Muscle of leg (tissue), 11 donors: ENCODE data around the gene NBEAL2. TPM values are rescaled to one million over a fixed set of nuclear protein-coding genes. Genes with fewer than 3 reads are reported as not detected.

Experiments
- DNase-seq: peaks from one replicate; pipeline ENCODE4 v3.0.0; 2013
- H3K27ac ChIP-seq: one replicate; pipeline ENCODE4 v1.5.1; 2013; ENCODE audit warnings: mild to moderate bottlenecking, low read length, control low read depth
- H3K27me3 ChIP-seq: one replicate; pipeline ENCODE4 v1.6.1; 2013; ENCODE audit warnings: low read length; ENCODE audit not compliant: control insufficient read depth, insufficient read depth
- H3K36me3 ChIP-seq: one replicate; pipeline ENCODE4 v1.6.1; 2013; ENCODE audit warnings: low read length; ENCODE audit not compliant: control insufficient read depth, insufficient read depth
- H3K4me1 ChIP-seq: one replicate; pipeline ENCODE4 v1.6.1; 2013; ENCODE audit warnings: low read length; ENCODE audit not compliant: control insufficient read depth, insufficient read depth
- H3K4me3 ChIP-seq: one replicate; pipeline ENCODE4 v1.5.1; 2013; ENCODE audit warnings: low read length, control low read depth
- H3K9me3 ChIP-seq: replicated peaks from 2 replicates; pipeline ENCODE4 v1.6.1; 2013; ENCODE audit warnings: low read depth, low read length; ENCODE audit not compliant: control insufficient read depth
- WGBS: methylation state at CpG from one replicate; pipeline ENCODE4 v1.1.5; 2013; ENCODE audit warnings: missing lambda C conversion rate; ENCODE audit not compliant: insufficient coverage; 5-methylcytosine and 5-hydroxymethylcytosine counted together
- polyA plus RNA-seq, 8 donors: library from polyadenylated mRNA; unstranded; fragments of 120-200 nt; gene quantifications; one replicate each; pipeline versions ENCODE4 v1.2.1 to v1.2.3, GENCODE V29; 2013; ENCODE audit warnings: inconsistent platforms in 1 of 8, low replicate concordance in 1 of 8; ENCODE audit not compliant: insufficient read length in 8 of 8, insufficient read depth in 1 of 8
- total RNA-seq: library from RNA; stranded (reverse); fragments of 120-200 nt; gene quantifications from one replicate; pipeline ENCODE4 v1.2.4, GENCODE V29; 2013

The NBEAL2 gene
- total and polyA plus RNA-seq, 9 donors: 8.1 to 20.0 (median 12.8) TPM

- WGBS: 83% methylated on average over 4 of the region's 9 CpGs
- H3K9me3 ChIP-seq: no peaks in the 10 kb centered on the region
- H3K4me3 ChIP-seq: no peak overlapping the region
- no peak for DNase-seq
- no peaks in the 10 kb centered on the region for H3K27me3 ChIP-seq
- peaks cover 31% of the 10 kb centered on the region for H3K4me1 ChIP-seq
- H3K36me3 ChIP-seq: peaks cover 14% of the 10 kb centered on the region
- H3K27ac ChIP-seq: no peak overlapping the region
Measured at GRCh38 chr3:46974421-46975171, 4.9 kb upstream of the NBEAL2 start.

- Histone ChIP-seq H3K4me1 (peaks cover 35% of the 10 kb centered on the region), H3K27ac (peak within 1 kb of the TSS; percentile 98), H3K4me3 (peak within 1 kb of the TSS; percentile 69), H3K36me3 (peaks cover 6% of the 10 kb centered on the region), H3K27me3 (no peaks in the 10 kb centered on the region), H3K9me3 (no peaks in the 10 kb centered on the region)
- WGBS: under 1% methylated on average over 50 of the region's 64 CpGs
- DNase-seq: peak; percentile 100
Measured at GRCh38 chr3:46976326-46977190, 2.9 kb upstream of the NBEAL2 start, which contains the start of gene CCDC12. Gene CCDC12, minus strand, starts transcription at chr3:46976745. Its CDS starts 13 bp downstream, at chr3:46976732.

- DNase-seq: no peak
- peaks cover 35% of the 10 kb centered on the region for H3K4me1 ChIP-seq
- no peaks in the 10 kb centered on the region for H3K9me3 ChIP-seq
- H3K36me3 ChIP-seq: peaks cover 6% of the 10 kb centered on the region
- H3K4me3 ChIP-seq: no peak overlapping the region
- H3K27ac ChIP-seq: no peak overlapping the region
- WGBS: 100% methylated on average over 1 of the region's 5 CpGs
- no peaks in the 10 kb centered on the region for H3K27me3 ChIP-seq
Measured at GRCh38 chr3:46977811-46978195, 1.7 kb upstream of the NBEAL2 start.

- H3K36me3 ChIP-seq: peaks cover 6% of the 10 kb centered on the region
- no peak overlapping the region for H3K4me3 ChIP-seq
- H3K4me1 ChIP-seq: peaks cover 35% of the 10 kb centered on the region
- no peak overlapping the region for H3K27ac ChIP-seq
- DNase-seq: no peak
- WGBS: 87% methylated on average over 6 of the region's 9 CpGs
- no peaks in the 10 kb centered on the region for H3K9me3 ChIP-seq
- no peaks in the 10 kb centered on the region for H3K27me3 ChIP-seq
Measured at GRCh38 chr3:46978381-46978780, 1.1 kb upstream of the NBEAL2 start.

GRCh38 chr3:46979958-46980497, 562 bp downstream of the NBEAL2 start:
- Histone ChIP-seq H3K4me3 (peak overlapping the region; percentile 82), H3K27me3 (no peaks in the 10 kb centered on the region), H3K36me3 (no peaks in the 10 kb centered on the region), H3K27ac (no peak overlapping the region), H3K4me1 (peaks cover 33% of the 10 kb centered on the region), H3K9me3 (no peaks in the 10 kb centered on the region)
- WGBS: 2% methylated on average over 33 of the region's 40 CpGs
- DNase-seq: peak; percentile 43

- DNase-seq: no peak
- no peaks in the 10 kb centered on the region for H3K9me3 ChIP-seq
- H3K36me3 ChIP-seq: no peaks in the 10 kb centered on the region
- no peaks in the 10 kb centered on the region for H3K27me3 ChIP-seq
- 29% methylated on average over 1 of the region's 5 CpGs for whole genome bisulfite sequencing
- H3K27ac ChIP-seq: peak overlapping the region; percentile 17
- peaks cover 26% of the 10 kb centered on the region for H3K4me1 ChIP-seq
- no peak overlapping the region for H3K4me3 ChIP-seq
Measured at GRCh38 chr3:46981932-46982471, 2.5 kb downstream of the NBEAL2 start.

- H3K36me3 ChIP-seq: no peaks in the 10 kb centered on the region
- H3K4me3 ChIP-seq: no peak overlapping the region
- H3K27ac ChIP-seq: no peak overlapping the region
- 40% methylated on average over 1 of the region's 2 CpGs for WGBS
- peaks cover 27% of the 10 kb centered on the region for H3K4me1 ChIP-seq
- H3K9me3 ChIP-seq: no peaks in the 10 kb centered on the region
- no peaks in the 10 kb centered on the region for H3K27me3 ChIP-seq
- no peak for DNase-seq
Measured at GRCh38 chr3:46982546-46982945, 3.1 kb downstream of the NBEAL2 start.

GRCh38 chr3:46984591-46985459, 5.4 kb downstream of the NBEAL2 start:
- Histone ChIP-seq H3K4me1 (peaks cover 22% of the 10 kb centered on the region), H3K27me3 (no peaks in the 10 kb centered on the region), H3K36me3 (no peaks in the 10 kb centered on the region), H3K4me3 (no peak overlapping the region), H3K27ac (no peak overlapping the region), H3K9me3 (no peaks in the 10 kb centered on the region)
- DNase-seq: no peak
- 89% methylated on average over 10 of the region's 11 CpGs for WGBS

GRCh38 chr3:46985588-46985987, 6.1 kb downstream of the NBEAL2 start:
- Histone ChIP-seq H3K27ac (no peak overlapping the region), H3K36me3 (no peaks in the 10 kb centered on the region), H3K9me3 (no peaks in the 10 kb centered on the region), H3K27me3 (no peaks in the 10 kb centered on the region), H3K4me3 (no peak overlapping the region), H3K4me1 (peaks cover 16% of the 10 kb centered on the region)
- WGBS: 95% methylated on average over 3 of the region's 5 CpGs
- DNase-seq: no peak
